HG03558 (cell line): ENCODE measurements around the gene BAAT.

Source experiments
- ATAC-seq: cut with Tn5 transposase; IDR thresholded peaks from one replicate; pipeline ENCODE4 v1.9.1; 2021; ENCODE audit warnings: moderate number of reproducible peaks; ENCODE audit not compliant: unreplicated experiment; ENCODE audit errors: extremely low read depth

Gene BAAT

GRCh38 chr9:101398930-101399642, 14.3 kb upstream of the BAAT start:
- no peak for ATAC-seq

GRCh38 chr9:101398068-101398929, 13.5 kb upstream of the BAAT start, which contains the start of the genes MRPL50 and ZNF189:
MRPL50 (minus strand) TSS chr9:101398618; CDS start chr9:101398592, 26 bp downstream.
ZNF189 (plus strand) TSS chr9:101398851; CDS start chr9:101399157, 306 bp downstream.
- ATAC-seq: peak; percentile 96

- ATAC-seq: no peak
Observed at GRCh38 chr9:101397746-101398067, 12.9 kb upstream of the BAAT start.

- no peak for ATAC-seq
Observed at GRCh38 chr9:101394687-101395086, 9.9 kb upstream of the BAAT start.

GRCh38 chr9:101393135-101393534, 8.3 kb upstream of the BAAT start:
- no peak for ATAC-seq

GRCh38 chr9:101388507-101388993, 3.7 kb upstream of the BAAT start:
- no peak for ATAC-seq

GRCh38 chr9:101387871-101388506, 3.2 kb upstream of the BAAT start:
- no peak for ATAC-seq

- no peak for ATAC-seq
Observed at GRCh38 chr9:101383361-101383760, 1.4 kb downstream of the BAAT start.

GRCh38 chr9:101381833-101382342, 2.9 kb downstream of the BAAT start:
- ATAC-seq: no peak

GRCh38 chr9:101381118-101381517, 3.7 kb downstream of the BAAT start:
- ATAC-seq: no peak

GRCh38 chr9:101380295-101380694, 4.5 kb downstream of the BAAT start:
- no peak for ATAC-seq

GRCh38 chr9:101376111-101376848, 8.5 kb downstream of the BAAT start:
- ATAC-seq: no peak

- no peak for ATAC-seq
Observed at GRCh38 chr9:101375546-101375945, 9.3 kb downstream of the BAAT start.

GRCh38 chr9:101372327-101373118, 12.3 kb downstream of the BAAT start:
- ATAC-seq: no peak

GRCh38 chr9:101371813-101372212, 13.0 kb downstream of the BAAT start:
- ATAC-seq: no peak

- no peak for ATAC-seq
Observed at GRCh38 chr9:101369884-101370531, 14.8 kb downstream of the BAAT start.

- no peak for ATAC-seq
Observed at GRCh38 chr9:101369286-101369685, 15.5 kb downstream of the BAAT start.

- no peak for ATAC-seq
Observed at GRCh38 chr9:101367323-101367722, 17.5 kb downstream of the BAAT start.
